SJSA1 (cell line): ENCODE results near the gene ECHDC3. TPM values are rescaled to one million over a fixed set of nuclear protein-coding genes. Genes with fewer than 3 reads are reported as not detected.
"Not testable (repeated sequence)": the region's sequence is repeated elsewhere in the genome, so short reads cannot be mapped to it uniquely, and the experiment has no call there.

ENCODE experiments used
- DNase-seq, 2 experiments: peaks; one replicate each; pipeline ENCODE4 v3.0.0-alpha.2; 2015 to 2020; ENCODE audit warnings: low spot score in 2 of 2, low read depth in 1 of 2
- H3K27ac ChIP-seq: fragments of 250-450 bp; sonication (Bioruptor Pico); 2 replicates; pipeline ENCODE4 v1.5.1; 2020; ENCODE audit warnings: mild to moderate bottlenecking, moderate library complexity
- H3K27me3 ChIP-seq: fragments of 250-450 bp; sonication (Bioruptor Pico); replicated peaks from 2 replicates; pipeline ENCODE4 v1.5.1; 2020; ENCODE audit warnings: mild to moderate bottlenecking, moderate library complexity
- H3K36me3 ChIP-seq: fragments of 250-450 bp; sonication (Bioruptor Pico); 2 replicates; pipeline ENCODE4 v1.5.1; 2020; ENCODE audit warnings: mild to moderate bottlenecking
- H3K4me1 ChIP-seq: fragments of 250-450 bp; sonication (Bioruptor Pico); replicated peaks from 2 replicates; pipeline ENCODE4 v1.6.1; 2021; ENCODE audit warnings: mild to moderate bottlenecking
- H3K4me3 ChIP-seq: fragments of 250-450 bp; sonication (Bioruptor Pico); 2 replicates; pipeline ENCODE4 v1.5.1; 2020; ENCODE audit warnings: mild to moderate bottlenecking
- H3K9me3 ChIP-seq: fragments of 250-450 bp; sonication (Bioruptor Pico); replicated peaks from 2 replicates; pipeline ENCODE4 v1.5.1; 2020; ENCODE audit warnings: mild to moderate bottlenecking
- total RNA-seq: library from RNA; depleted of rRNA; stranded (reverse); fragments of >200 nt; shearing (Covaris generic); gene quantifications from 2 replicates; pipeline ENCODE4 v1.2.3, GENCODE V29; 2014

The ECHDC3 gene
- total RNA-seq, 1 experiment from 2014 or later, result 25.7 TPM

DNA sequence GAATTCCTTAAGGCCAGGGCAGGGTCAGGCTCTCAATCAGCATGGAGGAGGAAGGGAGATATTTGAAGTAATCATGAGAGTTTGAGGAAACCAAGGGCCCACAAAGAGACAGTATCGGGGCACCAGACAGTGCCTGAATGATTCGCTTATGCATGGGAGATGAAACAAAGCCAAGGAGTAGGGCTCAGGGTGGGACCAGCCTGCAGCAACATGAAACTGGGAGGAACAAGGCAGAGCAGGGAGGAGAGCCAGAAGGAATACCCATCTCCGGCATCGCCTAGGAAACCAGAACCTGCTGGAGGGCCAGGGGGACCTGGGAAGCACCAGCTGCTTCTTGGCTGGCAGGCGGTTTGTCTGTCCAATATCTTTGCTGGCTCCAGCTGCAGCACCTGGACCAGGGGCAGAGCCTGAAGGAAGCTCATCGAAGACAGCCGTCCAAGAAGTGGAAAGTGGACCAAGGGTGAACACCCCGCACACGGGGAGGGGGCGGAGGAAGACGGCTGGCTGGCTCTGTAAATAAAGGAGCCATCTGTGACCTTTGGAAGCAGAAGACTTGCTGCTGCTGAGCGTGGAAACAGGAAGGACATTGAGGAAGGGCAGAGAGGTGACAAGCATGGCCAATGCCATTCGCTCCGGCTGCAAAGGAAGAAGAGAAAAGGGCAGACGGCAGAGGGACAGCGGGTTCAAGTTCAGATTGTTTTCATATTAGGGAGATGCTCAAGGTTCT, 34.4 kb upstream of the ECHDC3 start:
- 0 out of 2 replicates have a peak, but pooled peaks cover 4% of the 10 kb centered on the region for H3K27me3 ChIP-seq
- no peaks in the 10 kb centered on the region for H3K4me1 ChIP-seq
- no peak overlapping the region for H3K4me3 ChIP-seq
- no peaks in the 10 kb centered on the region for H3K9me3 ChIP-seq
- no peak for DNase-seq
- no peak overlapping the region for H3K27ac ChIP-seq
- H3K36me3 ChIP-seq, result no peaks in the 10 kb centered on the region

DNA sequence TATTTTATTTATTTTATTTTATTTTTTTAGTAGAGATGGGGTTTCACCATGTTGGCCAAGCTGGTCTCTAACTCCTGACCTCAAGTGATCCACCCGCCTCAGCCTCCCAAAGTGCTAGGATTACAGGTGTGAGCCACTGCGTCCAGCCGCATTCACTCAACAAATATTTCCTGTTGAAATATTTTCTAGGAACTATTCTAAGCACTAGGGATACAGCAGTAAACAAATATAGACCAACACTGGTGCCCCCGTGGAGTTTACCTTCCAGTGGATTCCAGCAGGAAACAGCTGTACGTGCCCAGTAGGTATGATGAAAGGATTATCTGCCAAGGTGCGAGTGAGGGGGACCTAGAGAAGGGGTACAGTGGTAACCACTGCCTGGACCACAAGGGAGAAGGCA, 33.4 kb upstream of the ECHDC3 start:
- H3K36me3 ChIP-seq, H3K9me3 ChIP-seq, DNase-seq, H3K4me1 ChIP-seq, H3K27me3 ChIP-seq, H3K27ac ChIP-seq, H3K4me3 ChIP-seq: not testable (repeated sequence)

DNA sequence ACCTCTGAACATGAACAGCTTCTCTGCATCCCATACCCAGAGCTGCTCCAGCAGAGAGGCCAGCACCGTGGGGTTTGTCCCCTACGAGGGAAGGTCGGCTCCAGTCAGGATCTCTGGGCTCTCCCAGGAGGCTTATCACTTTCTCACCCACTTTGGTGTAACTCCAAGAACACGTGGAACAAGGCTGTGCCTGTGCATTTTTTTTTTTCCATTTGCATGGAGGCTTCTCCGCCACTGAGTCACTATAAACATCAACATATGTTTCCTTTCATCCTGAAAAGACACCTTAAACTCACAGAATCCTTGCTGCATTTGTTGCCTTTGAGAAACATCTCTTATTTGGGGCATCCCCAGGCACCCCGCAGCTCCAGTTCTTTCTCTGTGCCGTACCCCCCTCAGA, 29.4 kb upstream of the ECHDC3 start:
- DNase-seq, result no peak
- Histone ChIP-seq H3K27ac (no peak overlapping the region), H3K4me3 (no peak overlapping the region), H3K4me1 (no peaks in the 10 kb centered on the region), H3K36me3 (no peaks in the 10 kb centered on the region), H3K9me3 (no peaks in the 10 kb centered on the region), H3K27me3 (0 out of 2 replicates have a peak, but pooled peaks cover 4% of the 10 kb centered on the region)

DNA sequence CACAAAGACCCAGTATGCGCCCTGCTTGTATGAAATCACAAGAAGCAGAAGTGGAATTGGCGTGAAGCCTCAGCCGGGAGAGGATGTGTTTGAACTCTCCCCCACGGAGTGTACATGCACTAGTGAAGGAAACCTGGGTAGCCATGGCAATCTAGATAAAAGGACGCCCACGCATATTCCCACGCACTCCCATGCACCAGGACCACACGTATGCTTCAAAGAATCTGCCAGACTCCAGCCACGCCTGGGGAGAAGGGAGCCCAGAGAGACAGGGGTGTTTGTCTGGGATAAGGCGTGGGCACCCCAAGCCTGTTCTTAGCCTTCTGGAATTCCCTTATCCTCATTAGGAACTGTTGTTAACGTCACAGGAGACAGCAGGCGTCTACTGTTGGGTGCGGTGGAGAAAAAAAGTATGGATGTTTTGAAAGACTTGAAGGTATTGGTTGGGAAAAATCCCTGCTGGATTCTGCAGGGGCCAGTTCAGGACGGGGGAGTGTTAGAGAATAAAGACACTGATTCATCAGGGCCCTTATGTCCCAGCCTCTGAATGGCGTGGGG, 28.9 kb upstream of the ECHDC3 start:
- no peak for DNase-seq
- no peaks in the 10 kb centered on the region for H3K4me1 ChIP-seq
- H3K27me3 ChIP-seq, result 0 out of 2 replicates have a peak, but pooled peaks cover 4% of the 10 kb centered on the region
- H3K4me3 ChIP-seq, result no peak overlapping the region
- H3K27ac ChIP-seq, result no peak overlapping the region
- H3K9me3 ChIP-seq, result 0 out of 2 replicates have a peak, but pooled peaks cover 2% of the 10 kb centered on the region
- H3K36me3 ChIP-seq, result no peaks in the 10 kb centered on the region

GRCh38 chr10:11713963-11714362, 28.2 kb upstream of the ECHDC3 start:
- Histone ChIP-seq H3K4me3 (no peak overlapping the region), H3K9me3 (0 out of 2 replicates have a peak, but pooled peaks cover 2% of the 10 kb centered on the region), H3K27ac (no peak overlapping the region), H3K36me3 (no peaks in the 10 kb centered on the region), H3K27me3 (0 out of 2 replicates have a peak, but pooled peaks cover 4% of the 10 kb centered on the region), H3K4me1 (no peaks in the 10 kb centered on the region)
- DNase-seq, result no peak

- no peaks in the 10 kb centered on the region for H3K4me1 ChIP-seq
- no peak overlapping the region for H3K27ac ChIP-seq
- 0 out of 2 replicates have a peak, but pooled peaks cover 4% of the 10 kb centered on the region for H3K27me3 ChIP-seq
- H3K4me3 ChIP-seq, result no peak overlapping the region
- H3K36me3 ChIP-seq, result no peaks in the 10 kb centered on the region
- DNase-seq, result no peak
- 0 out of 2 replicates have a peak, but pooled peaks cover 2% of the 10 kb centered on the region for H3K9me3 ChIP-seq
These were observed 27.3 kb upstream of the ECHDC3 start for GRCh38 chr10:11714750-11715365.

- no peaks in the 10 kb centered on the region for H3K4me1 ChIP-seq
- no peaks in the 10 kb centered on the region for H3K36me3 ChIP-seq
- no peak overlapping the region for H3K4me3 ChIP-seq
- no peak for DNase-seq
- H3K27ac ChIP-seq, result no peak overlapping the region
- H3K9me3 ChIP-seq, result 0 out of 2 replicates have a peak, but pooled peaks cover 2% of the 10 kb centered on the region
- H3K27me3 ChIP-seq, result no peaks in the 10 kb centered on the region
These were observed 26.2 kb upstream of the ECHDC3 start for GRCh38 chr10:11715815-11716494.

GRCh38 chr10:11716686-11717085, 25.5 kb upstream of the ECHDC3 start:
- DNase-seq, result no peak
- Histone ChIP-seq H3K36me3 (no peaks in the 10 kb centered on the region), H3K4me1 (no peaks in the 10 kb centered on the region)

GRCh38 chr10:11719496-11720259, 22.5 kb upstream of the ECHDC3 start:
- peaks cover 5% of the 10 kb centered on the region; the same call in 1 of the 2 replicates for H3K27me3 ChIP-seq
- DNase-seq, result no peak

More at GRCh38 chr10:11716686-11717085, 25.5 kb upstream of the ECHDC3 start:
- H3K27ac ChIP-seq, result no peak overlapping the region
- H3K9me3 ChIP-seq, result 0 out of 2 replicates have a peak, but pooled peaks cover 2% of the 10 kb centered on the region
- H3K4me3 ChIP-seq, result no peak overlapping the region
- no peaks in the 10 kb centered on the region for H3K27me3 ChIP-seq

DNA sequence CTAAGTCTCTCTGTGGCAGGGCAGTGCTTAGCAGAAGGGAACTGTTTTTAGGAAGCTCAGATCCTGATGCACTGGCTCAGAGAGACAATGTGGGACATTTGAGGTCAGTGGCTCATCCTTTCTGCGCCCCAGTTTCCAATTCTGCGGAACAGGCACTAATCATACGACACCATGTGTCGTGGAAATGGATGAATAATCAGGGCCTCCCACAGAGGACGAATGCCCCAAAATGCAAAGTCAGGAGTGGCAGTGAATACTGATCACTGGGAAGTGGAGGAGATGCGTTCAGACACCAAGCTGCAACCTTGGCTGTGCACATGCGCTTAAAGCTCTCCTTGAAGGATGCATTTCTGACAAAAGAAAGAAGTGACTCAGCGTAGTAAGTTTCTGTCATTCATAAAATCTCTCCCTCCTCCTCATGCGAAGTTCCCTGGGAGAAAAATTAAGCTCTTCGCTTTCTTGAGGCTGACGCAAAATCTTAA, 21.9 kb upstream of the ECHDC3 start:
- Histone ChIP-seq H3K27ac (no peak overlapping the region), H3K4me3 (no peak overlapping the region), H3K4me1 (no peaks in the 10 kb centered on the region), H3K36me3 (no peaks in the 10 kb centered on the region), H3K27me3 (peaks cover 5% of the 10 kb centered on the region; the same call in 1 of the 2 replicates), H3K9me3 (0 out of 2 replicates have a peak, but pooled peaks cover 2% of the 10 kb centered on the region)
- DNase-seq, result no peak

More at GRCh38 chr10:11719496-11720259, 22.5 kb upstream of the ECHDC3 start:
- H3K9me3 ChIP-seq, result 0 out of 2 replicates have a peak, but pooled peaks cover 2% of the 10 kb centered on the region
- H3K36me3 ChIP-seq, result no peaks in the 10 kb centered on the region
- H3K4me3 ChIP-seq, result no peak overlapping the region
- H3K27ac ChIP-seq, result no peak overlapping the region
- no peaks in the 10 kb centered on the region for H3K4me1 ChIP-seq

GRCh38 chr10:11721806-11722205, 20.4 kb upstream of the ECHDC3 start:
- no peak for DNase-seq
- 0 out of 2 replicates have a peak, but pooled peaks cover 2% of the 10 kb centered on the region for H3K9me3 ChIP-seq
- H3K4me1 ChIP-seq, result no peaks in the 10 kb centered on the region
- H3K4me3 ChIP-seq, result no peak overlapping the region
- H3K27ac ChIP-seq, result no peak overlapping the region
- H3K27me3 ChIP-seq, result peaks cover 7% of the 10 kb centered on the region; the same call in 1 of the 2 replicates
- H3K36me3 ChIP-seq, result no peaks in the 10 kb centered on the region

DNA sequence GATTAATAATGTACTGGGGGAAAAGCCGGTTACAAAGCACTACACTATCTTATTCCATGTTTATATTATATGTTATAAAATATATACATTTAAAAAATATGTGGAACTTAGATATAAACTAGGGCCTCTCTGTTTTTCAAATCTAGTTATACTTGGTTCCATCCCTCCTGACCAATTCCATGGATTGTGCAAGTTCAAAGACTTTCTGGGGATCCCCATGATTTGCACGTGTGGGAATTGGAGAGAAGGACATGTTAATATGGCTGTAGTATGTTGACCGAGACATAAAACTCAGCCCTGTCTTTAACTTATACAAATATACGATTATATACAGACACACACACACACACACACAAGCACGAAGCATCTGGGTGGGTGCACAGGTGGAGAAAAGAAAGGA, 18.8 kb upstream of the ECHDC3 start:
- no peak for DNase-seq
- Histone ChIP-seq H3K27me3 (peaks cover 7% of the 10 kb centered on the region; the same call in 1 of the 2 replicates), H3K36me3 (no peaks in the 10 kb centered on the region), H3K4me3 (no peak overlapping the region), H3K27ac (no peak overlapping the region), H3K9me3 (no peaks in the 10 kb centered on the region), H3K4me1 (no peaks in the 10 kb centered on the region)
